Lung (tissue), 12 donors: ENCODE data around the gene APC2. TPM values are rescaled to one million over a fixed set of nuclear protein-coding genes. Genes with fewer than 3 reads are reported as not detected.

Experiments used
- ATAC-seq: fragments of 200-7000 bp; cut with Tn5 transposase; one replicate; pipeline ENCODE4 v1.9.1; 2020; ENCODE audit warnings: moderate number of reproducible peaks; ENCODE audit not compliant: insufficient read depth, low FRiP score
- DNase-seq, 3 donors: peaks; one replicate each; pipeline ENCODE4 v3.0.0-alpha.2; 2013 to 2017
- H3K27ac ChIP-seq, 2 donors: one replicate each; pipeline ENCODE4 v1.5.1; 2013; ENCODE audit warnings: mild to moderate bottlenecking in 2 of 2, moderate library complexity in 2 of 2, control low read depth in 1 of 2, inconsistent platforms in 1 of 2, low read depth in 1 of 2, low read length in 1 of 2
- H3K27me3 ChIP-seq, 3 donors: one replicate each; pipeline ENCODE4 v1.5.1; 2013; ENCODE audit warnings: low read length in 2 of 3; ENCODE audit not compliant: control insufficient read depth in 3 of 3, insufficient read depth in 3 of 3
- H3K36me3 ChIP-seq, 4 donors: one replicate each; pipeline ENCODE4 v1.5.1; 2013; ENCODE audit warnings: low read length in 4 of 4, mild to moderate bottlenecking in 1 of 4, moderate library complexity in 1 of 4; ENCODE audit not compliant: control insufficient read depth in 4 of 4, insufficient read depth in 4 of 4
- H3K4me1 ChIP-seq, 5 donors: one replicate each; pipeline ENCODE4 v1.5.1; 2013; ENCODE audit warnings: low read length in 5 of 5, mild to moderate bottlenecking in 2 of 5, moderate library complexity in 1 of 5; ENCODE audit not compliant: control insufficient read depth in 5 of 5, insufficient read depth in 5 of 5
- H3K4me3 ChIP-seq: one replicate; pipeline ENCODE4 v1.5.1; 2013; ENCODE audit warnings: mild to moderate bottlenecking, control low read depth, moderate library complexity
- H3K9ac ChIP-seq, 2 donors: one replicate each; pipeline ENCODE4 v1.5.1; 2013; ENCODE audit warnings: low read length in 2 of 2, control low read depth in 1 of 2; ENCODE audit not compliant: insufficient read depth in 1 of 2
- H3K9me3 ChIP-seq, 4 donors: one replicate each; pipeline ENCODE4 v1.5.1; 2013; ENCODE audit warnings: low read length in 3 of 4, mild to moderate bottlenecking in 1 of 4, moderate library complexity in 1 of 4; ENCODE audit not compliant: control insufficient read depth in 4 of 4, insufficient read depth in 3 of 4
- whole genome bisulfite sequencing, 2 donors: extraction: QIAGEN DNeasy Blood & Tissue Kit; methylation state at CpG; one replicate each; pipeline ENCODE4 v1.1.7; 2013; 5-methylcytosine and 5-hydroxymethylcytosine counted together
- polyA plus RNA-seq, 2 donors: library from polyadenylated mRNA; stranded (reverse); fragments of 200-250 nt; gene quantifications; one replicate each; pipeline ENCODE4 v1.2.1, GENCODE V29; 2013
- total RNA-seq, 2 donors: library from RNA; depleted of rRNA in 1 of 2; stranded (reverse); fragments of >200 nt in 1 of 2; gene quantifications; one replicate each; pipeline ENCODE4 v1.2.1, GENCODE V29; 2014 to 2021
- TF ChIP-seq, protein P1 (sequence below): IDR thresholded peaks from 2 replicates; pipeline ENCODE4 v1.5.1; 2012; ENCODE audit warnings: mild to moderate bottlenecking; ENCODE audit errors: control extremely low read depth, extremely low read depth
- donor health status: control.
- donor health status: control.
- donor health status: Bipolar disorder and iron deficiency.
- donor health status: healthy.
- donor health status: DM: yes; HTN: yes; CAD: no.

The APC2 gene
- total and polyA plus RNA-seq, 4 donors = 0.01 to 0.37 (median 0.10) TPM

DNA sequence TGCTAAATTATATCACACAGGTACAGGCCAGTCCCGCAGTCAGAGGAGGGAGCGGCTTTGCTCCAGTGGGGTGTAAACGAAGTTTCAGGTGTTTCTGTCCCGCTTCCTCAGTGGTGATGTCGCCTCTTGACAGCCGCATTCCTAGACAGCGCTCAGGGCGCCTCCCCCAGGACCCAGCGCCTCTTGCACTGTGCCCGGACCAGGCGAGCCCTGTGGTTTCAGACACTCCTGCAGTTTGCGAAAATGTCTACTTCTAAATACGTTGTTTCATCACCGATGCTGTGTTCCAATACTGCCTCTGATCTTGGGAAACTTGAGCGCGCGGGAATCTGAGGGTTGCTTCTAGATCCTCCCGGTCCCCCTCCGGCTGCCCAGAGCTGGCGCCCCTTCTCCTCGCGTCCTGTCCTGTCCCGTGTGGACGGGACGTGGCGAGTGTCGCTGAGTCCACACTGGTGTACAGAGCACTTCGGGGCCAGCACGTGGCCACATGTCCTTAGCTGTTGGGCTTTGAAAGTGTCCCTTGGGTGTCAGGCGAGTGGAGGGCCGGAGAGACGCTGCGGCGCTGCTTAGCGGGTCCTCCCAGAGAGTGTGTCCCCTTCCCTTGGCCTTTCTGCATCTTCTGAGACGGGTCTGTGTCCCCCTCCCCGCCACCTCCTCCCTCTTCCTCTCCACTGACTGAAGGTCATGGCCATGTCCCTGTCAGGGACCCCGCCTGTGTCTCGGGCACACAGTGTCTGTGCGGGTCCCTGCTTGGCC, 26.3 kb upstream of the APC2 start:
- TF ChIP-seq, protein P1, sequence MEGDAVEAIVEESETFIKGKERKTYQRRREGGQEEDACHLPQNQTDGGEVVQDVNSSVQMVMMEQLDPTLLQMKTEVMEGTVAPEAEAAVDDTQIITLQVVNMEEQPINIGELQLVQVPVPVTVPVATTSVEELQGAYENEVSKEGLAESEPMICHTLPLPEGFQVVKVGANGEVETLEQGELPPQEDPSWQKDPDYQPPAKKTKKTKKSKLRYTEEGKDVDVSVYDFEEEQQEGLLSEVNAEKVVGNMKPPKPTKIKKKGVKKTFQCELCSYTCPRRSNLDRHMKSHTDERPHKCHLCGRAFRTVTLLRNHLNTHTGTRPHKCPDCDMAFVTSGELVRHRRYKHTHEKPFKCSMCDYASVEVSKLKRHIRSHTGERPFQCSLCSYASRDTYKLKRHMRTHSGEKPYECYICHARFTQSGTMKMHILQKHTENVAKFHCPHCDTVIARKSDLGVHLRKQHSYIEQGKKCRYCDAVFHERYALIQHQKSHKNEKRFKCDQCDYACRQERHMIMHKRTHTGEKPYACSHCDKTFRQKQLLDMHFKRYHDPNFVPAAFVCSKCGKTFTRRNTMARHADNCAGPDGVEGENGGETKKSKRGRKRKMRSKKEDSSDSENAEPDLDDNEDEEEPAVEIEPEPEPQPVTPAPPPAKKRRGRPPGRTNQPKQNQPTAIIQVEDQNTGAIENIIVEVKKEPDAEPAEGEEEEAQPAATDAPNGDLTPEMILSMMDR = no peak
- H3K4me3 ChIP-seq = no peak overlapping the region
- no peak for ATAC-seq
- H3K27ac ChIP-seq = no peak overlapping the region
- H3K36me3 ChIP-seq = peaks cover 6 to 78% (median 30%) of the 10 kb centered on the region in 4 donors
- H3K4me1 ChIP-seq = peaks cover 0 to 4% (median 0%) of the 10 kb centered on the region in 5 donors
- no peaks in the 10 kb centered on the region for H3K9me3 ChIP-seq
- no peak overlapping the region for H3K9ac ChIP-seq
- no peaks in the 10 kb centered on the region for H3K27me3 ChIP-seq
- no peak for DNase-seq
- WGBS, 2 donors = 77 to 91% methylated on average over 40 of the region's 40 CpGs

DNA sequence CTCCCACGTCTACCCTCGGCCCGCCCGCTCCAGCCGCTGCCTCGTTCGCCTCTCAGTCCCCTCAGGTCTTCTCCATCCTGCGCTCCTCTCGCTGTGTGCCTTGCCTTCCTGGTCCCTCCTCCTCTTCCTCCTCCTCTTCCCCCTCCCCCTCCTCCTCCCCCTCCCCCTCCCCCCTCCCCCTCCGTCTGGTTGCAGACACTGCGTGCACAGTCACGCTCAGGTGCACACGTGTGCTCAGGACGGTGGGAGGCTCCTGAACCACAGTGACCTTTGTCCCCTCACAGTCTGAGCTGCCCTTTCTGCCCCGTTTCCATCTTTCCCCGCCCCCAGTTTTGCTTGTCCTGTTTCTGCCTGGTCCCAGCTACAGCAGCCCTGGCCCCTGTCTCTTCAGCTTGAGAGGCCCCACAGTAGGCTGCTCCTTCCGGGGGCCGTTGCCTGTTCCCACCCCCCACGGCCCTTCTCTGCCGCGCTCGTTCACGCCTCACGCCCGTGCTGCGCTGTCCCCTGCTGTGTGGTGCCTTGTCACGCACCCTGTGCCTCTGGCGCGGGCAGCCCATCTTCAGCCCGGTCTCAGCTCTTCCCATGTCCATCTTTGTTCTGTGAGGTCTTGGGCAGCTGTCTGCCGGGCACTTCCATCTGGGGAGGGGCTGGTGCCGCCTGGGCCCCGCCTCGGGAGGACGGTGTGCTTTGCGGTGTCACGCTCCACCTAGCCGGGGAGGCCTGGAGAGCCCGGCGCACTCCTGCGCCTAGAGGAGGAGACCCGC, 25.5 kb upstream of the APC2 start:
- Histone ChIP-seq H3K9ac (no peak overlapping the region), H3K27ac (no peak overlapping the region), H3K4me1 (no peaks in the 10 kb centered on the region), H3K27me3 (no peaks in the 10 kb centered on the region), H3K9me3 (no peaks in the 10 kb centered on the region), H3K4me3 (no peak overlapping the region), H3K36me3 (peaks cover 6 to 79% (median 32%) of the 10 kb centered on the region in 4 donors)
- ATAC-seq (no peak), DNase-seq (no peak)
- TF ChIP-seq, protein P1 = no peak
- WGBS, 2 donors = 91 to 94% methylated on average over 36 to 40 of the region's 42 CpGs

DNA sequence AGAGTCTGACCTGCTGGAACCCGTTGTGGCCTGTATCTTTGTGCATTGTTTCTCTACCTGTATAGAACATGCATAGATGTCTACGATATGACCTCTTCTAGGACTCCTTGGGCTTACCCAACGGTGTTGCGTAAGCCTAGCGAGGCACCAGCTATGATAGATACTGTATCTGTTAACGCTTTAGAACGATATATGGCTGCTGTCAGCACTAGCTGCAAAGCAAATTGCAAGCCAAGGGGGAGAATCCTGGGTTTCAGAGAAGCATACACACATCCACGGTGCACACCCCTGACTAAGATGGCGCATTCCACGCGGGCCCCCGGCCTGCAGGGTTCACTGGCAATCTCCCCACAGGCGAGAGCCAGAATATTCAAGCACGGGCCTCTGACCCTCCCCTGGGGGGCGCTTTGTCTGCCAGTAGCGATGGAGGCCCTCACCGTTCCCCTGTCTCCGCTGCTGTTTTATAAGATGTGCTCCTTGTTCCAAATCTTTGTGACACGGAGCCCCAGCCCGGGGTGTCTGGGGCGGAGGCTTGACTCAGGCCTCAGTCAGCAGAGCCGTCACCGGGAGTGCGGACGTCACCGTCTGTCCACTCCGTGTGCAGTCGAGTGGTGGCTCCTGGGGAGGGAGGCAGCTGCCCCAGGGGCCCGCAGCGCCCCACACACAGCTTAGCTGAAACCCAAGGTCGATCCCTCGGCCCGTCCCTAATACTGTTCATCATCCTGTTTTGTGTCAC, 24.7 kb upstream of the APC2 start:
- Histone ChIP-seq H3K27ac (no peak overlapping the region), H3K4me1 (no peaks in the 10 kb centered on the region), H3K9ac (no peak overlapping the region), H3K9me3 (no peaks in the 10 kb centered on the region), H3K27me3 (no peaks in the 10 kb centered on the region), H3K4me3 (no peak overlapping the region), H3K36me3 (peaks cover 6 to 84% (median 35%) of the 10 kb centered on the region in 4 donors)
- ATAC-seq = no peak
- WGBS, 2 donors = 87 to 91% methylated on average over 33 of the region's 33 CpGs
- no peak for DNase-seq
- TF ChIP-seq, protein P1 = no peak
